Cortex of kidney (tissue), 1 donor: Measurements from ENCODE around the gene SPTBN1.
"Not testable (repeated sequence)": the region's sequence is repeated elsewhere in the genome, so short reads cannot be mapped to it uniquely, and the experiment has no call there.

Source experiments
- DNase-seq: peaks from one replicate; lab custom pipeline; 2025; lab: John Stamatoyannopoulos, UW

SPTBN1 gene

GRCh38 chr2:54529518-54529917 is 73.4 kb downstream of the SPTBN1 start:
- DNase-seq: not testable (repeated sequence)

- no peak for DNase-seq
Measured at GRCh38 chr2:54529935-54530334, 73.8 kb downstream of the SPTBN1 start.

GRCh38 chr2:54531558-54531957 is 75.4 kb downstream of the SPTBN1 start:
- no peak for DNase-seq

GRCh38 chr2:54534221-54534620 is 78.1 kb downstream of the SPTBN1 start:
- DNase-seq: no peak

DNA sequence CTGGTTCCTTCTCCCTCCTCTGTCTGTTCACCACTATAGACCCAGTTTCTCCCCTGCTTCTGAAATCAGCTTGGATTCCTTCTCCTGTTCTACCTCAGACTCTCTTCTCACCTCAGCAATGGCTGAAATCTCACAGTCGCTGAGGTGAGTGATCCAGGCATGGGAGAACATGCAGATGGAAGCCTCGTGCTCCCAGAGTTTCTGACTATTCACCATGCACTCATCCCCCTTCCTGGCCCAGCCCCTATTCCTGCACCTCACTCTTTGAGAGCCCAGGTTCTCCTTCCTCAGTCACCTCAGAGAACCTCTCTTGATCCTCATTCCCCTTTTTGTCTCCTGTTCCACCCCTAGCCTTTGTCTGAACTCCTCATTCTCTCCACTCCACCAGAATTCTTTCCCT is 78.5 kb downstream of the SPTBN1 start:
- no peak for DNase-seq

GRCh38 chr2:54535599-54536195 is 79.6 kb downstream of the SPTBN1 start:
- DNase-seq: no peak

DNA sequence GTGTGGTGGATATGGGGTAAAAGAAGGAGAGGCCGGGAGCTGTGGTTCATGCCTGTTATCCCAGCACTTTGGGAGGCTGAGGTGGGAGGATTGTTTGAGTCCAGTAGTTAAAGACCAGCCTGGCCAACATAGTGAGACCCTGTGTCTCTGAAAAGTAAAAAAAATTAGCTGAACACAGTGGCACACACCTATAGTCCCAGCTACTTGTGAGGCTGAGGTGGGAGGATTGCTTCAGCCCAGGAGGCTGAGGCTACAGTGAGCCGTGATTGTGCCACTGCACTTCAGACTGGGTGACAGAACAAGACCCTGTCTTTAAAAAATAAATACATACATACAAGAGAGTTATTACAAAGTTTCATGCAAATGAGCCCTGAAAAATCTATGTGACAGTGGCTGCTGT is 80.6 kb downstream of the SPTBN1 start:
- DNase-seq: no peak

DNA sequence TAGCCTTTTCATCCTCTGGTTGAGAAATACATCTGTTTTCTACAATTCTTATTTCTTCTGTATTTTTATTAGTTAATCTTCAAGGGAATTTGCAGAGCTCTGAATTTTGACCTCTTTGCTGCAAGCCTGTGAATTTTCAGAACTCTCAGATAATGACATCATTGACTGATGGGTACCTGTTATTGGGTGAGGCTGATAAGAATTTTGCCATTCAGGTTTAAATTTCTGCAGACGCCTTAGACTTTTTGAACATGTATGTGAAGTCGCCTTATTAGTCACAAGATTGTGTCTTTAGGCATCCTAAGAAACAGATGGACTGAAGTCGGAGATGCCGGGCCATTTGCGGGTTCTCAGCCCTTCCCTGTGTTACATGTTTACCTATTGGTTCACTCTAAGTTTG is 82.4 kb downstream of the SPTBN1 start:
- no peak for DNase-seq

GRCh38 chr2:54539683-54540082 is 83.6 kb downstream of the SPTBN1 start:
- no peak for DNase-seq

- DNase-seq: no peak
Measured at GRCh38 chr2:54540194-54540593, 84.1 kb downstream of the SPTBN1 start.

DNA sequence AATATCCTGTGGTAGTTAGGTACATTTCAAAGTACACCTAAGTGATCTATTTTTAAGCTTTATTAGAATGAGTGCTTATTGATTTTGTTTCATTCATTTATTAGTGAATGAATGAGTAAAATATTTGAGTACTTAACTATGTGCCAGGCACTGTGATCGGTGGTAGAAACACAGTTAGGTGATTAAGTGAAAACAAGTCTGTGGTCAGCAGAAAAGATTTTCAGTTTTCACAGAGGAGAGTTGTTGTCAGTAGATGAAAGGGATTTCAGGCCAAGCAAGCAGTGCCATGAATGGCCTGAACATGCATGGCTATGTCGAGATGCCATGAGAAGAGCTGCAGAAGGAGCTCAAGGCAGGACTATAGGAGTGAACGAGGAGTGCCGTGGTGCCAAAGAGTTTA is 85.9 kb downstream of the SPTBN1 start:
- DNase-seq: no peak

- no peak for DNase-seq
Measured at GRCh38 chr2:54543733-54544396, 87.7 kb downstream of the SPTBN1 start.

DNA sequence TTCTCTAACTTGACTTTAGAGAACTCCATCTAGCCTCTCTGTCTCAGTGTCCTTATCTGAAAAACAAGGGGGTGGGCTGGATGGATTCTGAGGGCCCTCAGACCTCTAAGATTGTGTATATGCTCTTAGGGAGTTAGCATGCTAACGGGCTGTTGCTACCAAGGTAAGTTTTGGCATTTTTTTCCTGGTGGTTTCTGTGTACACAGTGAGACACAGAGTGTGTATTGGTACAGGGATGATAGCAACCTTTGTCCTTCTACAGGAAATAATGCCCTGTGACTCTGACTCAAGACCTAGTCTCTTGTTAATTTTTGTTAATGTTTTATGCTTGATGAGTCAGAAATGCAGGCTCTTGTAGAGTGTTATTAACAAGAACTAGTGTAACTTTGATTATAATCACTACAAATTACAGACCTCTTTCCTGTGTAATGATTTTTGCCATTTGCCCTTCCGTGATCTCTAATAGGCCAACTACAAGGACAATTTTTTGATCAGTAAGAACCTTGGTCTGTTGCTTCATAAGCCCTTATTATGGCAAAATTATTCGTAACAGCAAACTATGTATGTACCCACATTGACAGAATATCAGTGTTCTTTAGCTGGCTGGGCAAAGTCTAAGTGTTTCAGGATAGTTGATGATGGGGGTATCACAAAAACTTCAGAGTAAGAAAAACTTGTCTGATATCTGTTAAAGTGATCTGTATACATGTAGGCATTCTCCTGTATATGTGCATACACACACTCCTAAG is 89.7 kb downstream of the SPTBN1 start:
- DNase-seq: no peak

- DNase-seq: no peak
Measured at GRCh38 chr2:54546518-54546917, 90.4 kb downstream of the SPTBN1 start.

DNA sequence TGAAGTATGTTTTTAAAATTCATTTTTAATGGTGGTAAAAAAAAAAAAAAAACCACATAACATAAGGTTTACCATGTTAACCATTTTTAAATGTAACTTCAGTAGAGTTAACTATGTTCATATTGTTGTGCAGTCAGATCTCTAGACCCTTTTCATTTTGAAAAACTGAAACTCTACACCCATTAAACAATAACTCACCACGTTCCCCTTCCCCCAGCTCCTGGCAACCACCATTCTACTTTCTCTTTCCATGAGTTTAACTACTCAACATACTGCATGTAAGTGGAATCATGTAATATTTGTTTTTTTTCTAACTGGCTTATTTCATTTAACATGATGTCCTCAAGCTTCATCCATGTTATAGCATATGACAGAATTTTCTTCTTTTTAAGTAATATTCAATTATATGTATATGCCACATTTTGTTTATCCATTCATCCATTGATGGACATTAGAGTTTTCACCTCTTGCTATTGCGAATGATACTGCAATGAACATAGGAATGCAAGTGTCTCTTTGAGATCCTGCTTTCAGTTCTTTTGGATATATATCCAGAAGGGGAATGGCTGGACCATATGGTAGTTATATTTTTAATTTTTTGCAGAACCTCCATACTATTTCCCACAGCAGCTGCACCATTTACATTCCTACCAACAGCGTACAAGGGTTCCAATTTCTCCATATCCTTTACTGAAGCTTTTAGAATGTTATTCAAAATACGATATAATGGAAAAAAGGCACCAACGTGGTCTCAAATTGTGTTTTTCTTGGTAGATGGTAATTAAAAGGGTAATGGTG is 91.0 kb downstream of the SPTBN1 start:
- no peak for DNase-seq

DNA sequence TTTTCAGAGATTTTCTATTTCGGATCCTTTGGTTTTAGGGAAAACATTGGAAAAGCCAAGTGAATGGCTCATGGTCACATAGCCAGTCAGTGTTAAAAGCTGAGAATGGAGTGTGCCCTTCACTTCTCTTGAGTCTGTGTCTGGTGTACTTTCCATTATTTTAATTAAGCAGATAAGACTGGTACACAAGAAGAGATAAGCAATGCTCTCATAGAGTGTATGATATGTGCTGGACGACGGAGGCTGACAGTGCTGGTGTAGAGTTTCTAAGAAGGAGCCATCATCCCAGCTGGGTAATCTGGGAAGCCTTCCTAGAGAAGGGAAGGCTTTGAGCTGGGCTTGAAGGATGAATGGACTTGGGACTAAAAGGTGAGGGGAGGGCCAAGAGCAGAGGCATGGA is 93.3 kb downstream of the SPTBN1 start:
- DNase-seq: no peak

DNA sequence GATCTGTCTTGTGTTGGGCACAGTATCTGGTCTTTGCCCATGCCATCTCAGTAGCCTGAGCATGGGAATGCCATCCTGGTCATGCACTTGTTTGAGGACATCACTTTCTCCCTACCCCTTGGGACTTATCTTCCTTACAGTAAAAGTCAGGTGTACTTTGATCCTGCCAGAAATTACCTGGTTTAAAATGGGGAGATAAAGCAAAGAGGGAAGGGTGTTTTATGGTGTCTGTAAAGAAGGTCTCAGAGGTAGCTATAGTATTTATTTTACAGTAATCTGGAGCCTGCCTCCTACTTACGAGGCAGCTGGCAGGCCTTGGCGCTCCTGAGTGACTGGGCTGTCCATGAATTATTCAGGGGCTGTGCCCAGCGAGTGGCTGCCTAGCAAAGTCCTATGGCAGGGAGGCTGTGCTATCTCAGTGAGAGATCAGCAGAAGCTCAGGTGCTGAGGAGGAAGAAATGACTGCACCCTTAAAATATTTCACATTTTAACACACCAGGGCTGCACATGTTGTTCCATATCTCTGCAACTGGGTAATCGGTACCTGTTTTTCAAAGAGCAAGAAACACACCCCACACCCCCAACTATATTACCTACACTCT is 93.9 kb downstream of the SPTBN1 start:
- no peak for DNase-seq

DNA sequence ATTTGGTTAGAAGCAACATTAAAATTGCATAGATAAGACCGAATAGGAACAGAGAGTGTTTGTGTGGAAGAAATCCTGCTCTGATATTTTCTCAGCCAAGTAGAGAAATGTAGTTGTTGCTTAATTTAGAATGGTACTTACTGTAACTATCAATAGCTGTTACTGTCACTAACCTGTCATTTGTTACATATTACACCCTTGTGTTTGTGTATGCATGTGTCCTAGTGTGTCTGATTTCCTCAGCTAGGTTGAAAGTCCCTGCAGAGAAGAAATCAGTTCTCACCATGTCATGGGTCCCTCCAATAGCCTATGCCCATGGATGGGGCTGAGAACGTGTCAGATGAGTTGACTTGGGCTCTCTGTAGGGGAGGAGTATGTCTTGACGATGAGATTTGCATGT is 94.4 kb downstream of the SPTBN1 start:
- DNase-seq: no peak

GRCh38 chr2:54551123-54551756 is 95.1 kb downstream of the SPTBN1 start:
- no peak for DNase-seq

DNA sequence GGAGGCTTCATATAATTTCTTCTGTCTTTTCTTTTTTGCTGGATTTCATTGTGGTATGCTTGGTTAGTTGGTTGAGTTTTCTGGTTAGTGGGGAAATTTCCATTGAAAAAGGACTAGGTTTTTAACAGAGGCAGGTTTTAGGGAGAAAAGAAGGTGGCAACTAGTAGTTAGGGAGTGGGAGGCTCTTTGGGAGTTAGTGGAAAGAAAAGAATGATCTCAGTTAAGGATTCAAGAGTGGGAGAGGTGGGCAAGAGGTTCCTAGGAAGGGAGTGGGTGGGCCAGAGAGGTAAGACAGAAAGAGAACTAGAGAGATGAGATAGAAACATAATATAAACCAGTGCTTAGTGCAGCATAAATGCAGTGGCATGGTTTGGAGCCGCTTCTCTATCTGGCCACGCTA is 96.9 kb downstream of the SPTBN1 start:
- DNase-seq: no peak

DNA sequence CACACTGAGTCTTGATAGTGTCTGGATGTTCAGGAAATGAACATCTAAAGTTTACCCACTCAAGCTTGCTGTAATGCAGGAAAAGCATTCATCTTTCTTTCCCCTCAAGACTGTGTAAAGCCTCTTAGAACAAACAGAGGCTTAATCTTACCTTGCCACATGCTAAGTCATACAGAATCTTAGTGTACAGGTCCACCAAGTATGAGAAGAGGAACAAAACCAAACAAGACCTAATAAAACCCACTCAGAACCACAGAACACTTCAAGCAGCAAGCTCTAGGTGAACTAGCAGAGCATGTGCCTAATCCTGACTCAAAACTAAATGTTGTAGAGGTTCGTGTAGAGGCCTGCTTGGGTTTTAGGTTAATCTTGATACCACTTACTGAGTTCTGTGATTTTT is 97.6 kb downstream of the SPTBN1 start:
- DNase-seq: no peak
